Activated T-cell treated with anti-CD3 and anti-CD28 coated beads for 48 hours (primary cell): Measurements from ENCODE around the gene ALOX15.
"Not testable (repeated sequence)": the region's sequence is repeated elsewhere in the genome, so short reads cannot be mapped to it uniquely, and the experiment has no call there.

Source experiments
- DNase-seq: peaks from one replicate; pipeline ENCODE4 v3.0.0-alpha.2; 2020; ENCODE audit warnings: low read depth

ALOX15 gene

DNA sequence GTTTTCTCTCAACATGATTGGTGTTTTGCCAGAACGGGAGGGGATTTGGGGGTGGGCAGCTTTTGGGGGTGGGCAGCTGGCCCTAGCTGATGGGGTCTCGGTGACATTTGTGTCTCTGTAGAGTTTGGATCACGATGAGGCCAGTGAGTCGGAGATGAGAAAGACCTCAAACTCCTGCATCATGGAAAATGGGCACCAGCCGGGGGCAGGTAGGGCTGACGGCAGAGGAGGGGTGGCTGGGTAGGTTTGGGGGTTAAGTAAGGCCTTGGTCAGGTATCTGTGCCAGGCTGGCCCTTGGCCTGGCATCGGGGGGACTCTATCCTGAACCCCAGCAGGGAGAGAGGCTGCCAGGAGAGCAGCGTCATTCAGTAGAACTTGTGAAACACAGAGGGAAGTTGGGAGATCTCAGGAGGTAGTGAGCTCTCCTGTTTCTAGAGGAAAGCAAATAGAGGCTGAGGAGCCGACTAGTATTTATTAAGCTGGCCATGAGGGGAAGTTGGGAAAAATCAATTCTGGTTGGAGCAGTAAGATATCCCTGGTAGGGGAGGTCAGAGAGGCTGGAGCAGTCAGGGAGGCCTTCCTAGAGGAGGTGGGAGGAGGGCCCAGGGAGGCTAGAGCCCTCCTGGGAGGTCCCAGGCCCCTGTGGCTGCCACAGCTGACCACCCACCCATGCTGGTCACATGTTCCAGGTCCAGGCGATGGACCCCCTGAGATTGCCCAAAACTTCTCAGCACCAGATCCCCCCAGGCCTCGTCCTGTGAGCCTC is 49.1 kb downstream of the ALOX15 start:
- DNase-seq = no peak

GRCh38 chr17:4591529-4591928 is 49.9 kb downstream of the ALOX15 start:
- DNase-seq = no peak

DNA sequence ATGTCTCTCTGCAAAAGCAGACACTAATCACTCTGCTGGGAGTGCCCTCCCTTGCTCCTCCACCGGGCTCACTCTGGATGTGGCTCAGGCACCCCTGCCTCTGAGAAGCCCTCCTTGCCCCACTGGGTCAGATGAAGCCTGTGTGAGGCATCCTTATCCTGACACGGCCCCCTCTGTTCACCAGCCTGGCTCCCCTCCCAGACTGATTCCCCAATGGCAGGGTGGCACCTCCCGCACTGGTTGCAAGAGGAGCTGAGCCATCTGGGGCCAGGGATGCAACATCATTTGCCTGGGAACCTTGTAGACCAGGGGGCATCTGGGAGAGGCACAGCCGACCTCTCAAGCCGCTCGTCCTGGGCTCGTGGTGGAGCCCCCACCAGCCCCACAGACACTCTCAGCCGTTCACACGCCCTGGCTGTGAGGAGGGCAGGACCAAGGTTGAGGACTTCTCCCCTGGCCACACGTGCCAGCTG is 50.5 kb downstream of the ALOX15 start:
- no peak for DNase-seq

GRCh38 chr17:4590042-4590441 is 51.4 kb downstream of the ALOX15 start:
- not testable (repeated sequence) for DNase-seq

GRCh38 chr17:4588898-4589625 is 52.4 kb downstream of the ALOX15 start:
- DNase-seq = no peak

- no peak for DNase-seq
These were observed 53.1 kb downstream of the ALOX15 start for GRCh38 chr17:4588391-4588790.

GRCh38 chr17:4587803-4588202 is 53.7 kb downstream of the ALOX15 start:
- no peak for DNase-seq

GRCh38 chr17:4587195-4587594 is 54.3 kb downstream of the ALOX15 start:
- DNase-seq = no peak

DNA sequence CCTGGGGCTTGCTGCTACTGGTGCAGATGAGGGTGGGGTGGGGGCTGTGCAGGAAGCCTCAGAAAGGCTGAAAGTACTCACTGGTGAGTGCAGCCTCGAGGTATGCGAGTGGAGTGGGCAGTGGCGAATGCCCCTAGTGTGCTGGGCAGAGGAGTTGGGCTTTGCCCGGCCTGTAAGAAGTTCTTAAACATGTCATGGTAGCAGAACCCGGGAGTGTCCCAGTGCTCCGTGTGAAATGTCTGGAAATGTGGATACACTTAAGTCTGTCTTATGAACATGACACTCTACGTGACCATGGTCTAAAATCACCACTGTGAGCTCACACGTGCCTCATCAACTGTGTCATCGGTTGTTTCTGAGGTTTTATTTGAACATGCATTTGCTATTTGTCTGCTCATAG is 55.4 kb downstream of the ALOX15 start:
- no peak for DNase-seq

- no peak for DNase-seq
These were observed 55.9 kb downstream of the ALOX15 start for GRCh38 chr17:4585638-4585994.

GRCh38 chr17:4584917-4585637 is 56.4 kb downstream of the ALOX15 start:
- no peak for DNase-seq

- no peak for DNase-seq
These were observed 57.2 kb downstream of the ALOX15 start, which contains the start of gene SMTNL2 for GRCh38 chr17:4584101-4584916. TSS of gene SMTNL2 (plus strand) at chr17:4584529. CDS start at chr17:4584606, 77 bp downstream.

GRCh38 chr17:4583782-4584100 is 57.7 kb downstream of the ALOX15 start:
- DNase-seq = no peak

DNA sequence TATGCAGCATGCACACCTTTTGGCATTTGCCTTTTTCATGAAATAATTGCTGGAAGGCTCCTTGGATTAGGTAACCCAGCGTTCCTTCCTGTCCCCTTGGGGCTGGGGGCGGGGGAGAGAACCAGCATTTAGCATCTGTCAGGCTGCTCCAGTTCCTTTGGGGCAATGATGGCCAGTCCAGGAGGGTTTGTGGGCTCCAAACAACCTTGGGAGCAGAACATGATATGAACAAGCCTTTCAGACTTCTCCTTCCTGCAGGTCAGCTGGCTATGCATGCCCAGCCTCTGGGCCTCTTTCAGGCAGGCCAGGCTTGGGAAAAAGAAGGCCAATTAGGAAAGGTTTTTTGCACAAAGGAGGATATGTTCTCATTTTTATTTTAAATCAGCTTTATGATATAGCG is 58.3 kb downstream of the ALOX15 start:
- no peak for DNase-seq

- no peak for DNase-seq
These were observed 58.8 kb downstream of the ALOX15 start for GRCh38 chr17:4582691-4583090.

DNA sequence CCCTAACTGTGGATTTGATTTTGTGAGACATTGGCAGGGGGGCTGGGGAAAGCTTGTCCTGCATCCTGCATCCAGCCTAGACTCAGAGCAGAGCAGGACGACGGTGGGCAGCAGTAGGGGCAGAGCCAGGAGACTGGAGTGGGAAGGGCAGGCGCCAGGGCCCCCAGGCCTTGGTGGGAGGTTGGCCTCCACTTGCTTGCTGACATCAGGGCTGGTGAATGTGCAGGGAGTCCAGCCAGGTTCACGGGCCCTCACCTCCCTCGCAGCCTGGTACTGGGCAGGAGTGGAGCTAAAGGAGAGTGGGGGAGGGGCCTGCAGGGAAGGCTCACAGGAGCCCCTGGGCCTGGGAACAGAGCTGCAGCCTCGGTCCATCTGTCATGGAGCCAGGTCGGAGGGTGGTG is 59.4 kb downstream of the ALOX15 start:
- no peak for DNase-seq
